ENCODE measurements around the gene UTP15. TPM values are rescaled to one million over a fixed set of nuclear protein-coding genes. Genes with fewer than 3 reads are reported as not detected.

The UTP15 gene
- total RNA-seq, 1 donor from 2014 or later = 13.7 TPM

DNA sequence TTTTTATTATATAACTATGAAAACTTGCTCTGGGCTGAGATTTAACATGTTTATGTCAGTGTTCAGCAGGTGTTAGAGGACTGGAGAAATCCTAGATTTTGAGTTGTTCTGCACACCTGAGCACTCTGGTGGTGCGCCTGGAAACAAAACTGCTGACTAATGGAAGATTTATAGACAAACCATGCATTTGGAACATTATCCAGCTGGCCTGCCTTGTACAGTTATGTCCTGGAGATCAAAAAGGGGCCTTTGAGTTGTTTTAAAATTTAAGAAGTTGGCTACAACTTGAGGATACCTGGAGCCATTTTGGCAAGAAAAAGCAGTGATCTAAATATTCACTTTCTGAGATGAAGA is 54.8 kb downstream of the UTP15 start:
- TF ChIP-seq, protein P1, sequence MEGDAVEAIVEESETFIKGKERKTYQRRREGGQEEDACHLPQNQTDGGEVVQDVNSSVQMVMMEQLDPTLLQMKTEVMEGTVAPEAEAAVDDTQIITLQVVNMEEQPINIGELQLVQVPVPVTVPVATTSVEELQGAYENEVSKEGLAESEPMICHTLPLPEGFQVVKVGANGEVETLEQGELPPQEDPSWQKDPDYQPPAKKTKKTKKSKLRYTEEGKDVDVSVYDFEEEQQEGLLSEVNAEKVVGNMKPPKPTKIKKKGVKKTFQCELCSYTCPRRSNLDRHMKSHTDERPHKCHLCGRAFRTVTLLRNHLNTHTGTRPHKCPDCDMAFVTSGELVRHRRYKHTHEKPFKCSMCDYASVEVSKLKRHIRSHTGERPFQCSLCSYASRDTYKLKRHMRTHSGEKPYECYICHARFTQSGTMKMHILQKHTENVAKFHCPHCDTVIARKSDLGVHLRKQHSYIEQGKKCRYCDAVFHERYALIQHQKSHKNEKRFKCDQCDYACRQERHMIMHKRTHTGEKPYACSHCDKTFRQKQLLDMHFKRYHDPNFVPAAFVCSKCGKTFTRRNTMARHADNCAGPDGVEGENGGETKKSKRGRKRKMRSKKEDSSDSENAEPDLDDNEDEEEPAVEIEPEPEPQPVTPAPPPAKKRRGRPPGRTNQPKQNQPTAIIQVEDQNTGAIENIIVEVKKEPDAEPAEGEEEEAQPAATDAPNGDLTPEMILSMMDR (conservative IDR thresholded peaks at IDR 0.05; ENCODE audit: low read depth, low read length) = no peak
- DNase-seq (ENCODE audit: low read depth) = no peak
- no peak overlapping the region for H3K4me3 ChIP-seq (ENCODE audit: low read depth, low read length)

DNA sequence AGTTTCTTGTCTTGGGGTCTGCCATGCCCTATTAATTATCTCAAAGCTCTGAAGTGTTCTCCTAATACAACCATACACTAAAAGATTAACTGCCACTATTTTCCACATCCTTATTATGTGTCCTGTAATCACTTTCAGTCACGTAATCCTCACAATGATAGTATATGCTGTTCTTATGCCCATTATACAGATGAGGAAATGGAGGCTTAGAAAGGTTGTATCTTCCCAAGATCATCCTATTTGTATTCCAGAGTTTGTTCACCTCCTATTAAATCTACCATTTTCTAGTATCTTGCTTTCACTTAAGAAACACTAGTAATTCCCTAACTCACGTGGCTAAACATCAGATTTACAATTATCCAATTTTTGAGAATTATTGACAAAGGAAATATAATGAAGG is 57.5 kb downstream of the UTP15 start:
- DNase-seq (ENCODE audit: low read depth) = no peak
- TF ChIP-seq, protein P1 (conservative IDR thresholded peaks at IDR 0.05; ENCODE audit: low read depth, low read length) = no peak
- no peak overlapping the region for H3K4me3 ChIP-seq (ENCODE audit: low read depth, low read length)

DNA sequence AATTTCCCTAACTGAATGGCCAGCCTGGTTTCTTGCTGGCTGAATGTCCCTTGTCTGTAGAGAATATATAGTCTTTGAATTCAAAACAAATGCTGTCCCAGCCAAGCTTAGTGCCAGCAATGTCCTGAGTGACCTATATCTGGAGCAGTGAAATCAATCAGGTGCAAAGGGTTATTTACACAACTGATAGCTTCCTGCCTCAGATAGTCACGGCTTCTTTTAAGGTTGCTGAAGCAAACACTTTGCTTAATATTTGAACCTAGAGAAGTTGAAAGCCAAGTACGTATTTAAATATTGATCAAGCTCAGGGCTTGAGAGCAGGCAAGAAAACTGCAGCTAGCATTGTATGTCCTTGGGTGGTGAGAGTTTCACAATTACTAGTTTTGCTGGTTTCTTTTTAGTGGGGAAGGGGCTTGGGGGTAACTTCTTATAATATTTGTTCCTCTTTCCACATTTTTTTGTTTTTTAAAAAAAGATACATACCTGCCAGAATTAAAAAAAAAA is 58.4 kb downstream of the UTP15 start:
- TF ChIP-seq, protein P1 (conservative IDR thresholded peaks at IDR 0.05; ENCODE audit: low read depth, low read length) = no peak
- no peak for DNase-seq (ENCODE audit: low read depth)

DNA sequence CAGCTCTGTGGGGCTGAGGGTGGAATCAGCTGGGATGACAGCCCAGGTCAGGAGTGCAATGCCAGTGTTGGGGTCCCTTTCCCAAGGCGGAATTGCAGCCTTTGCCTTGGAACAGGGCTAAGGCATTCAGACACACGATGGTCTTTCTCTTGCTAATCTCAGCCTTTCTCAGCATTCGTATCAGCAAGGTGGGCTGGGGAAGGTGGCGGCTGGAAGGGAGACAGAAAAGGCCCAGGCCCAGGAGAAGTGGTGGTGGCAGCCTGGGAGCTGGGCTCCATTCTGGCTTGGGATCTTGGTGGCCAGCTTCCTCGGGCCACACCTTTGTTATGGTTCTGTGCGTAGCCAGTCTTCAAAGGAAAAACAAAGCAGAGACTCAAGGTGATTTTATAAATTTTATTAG is 59.3 kb downstream of the UTP15 start:
- no peak for DNase-seq (ENCODE audit: low read depth)
- TF ChIP-seq, protein P1 (conservative IDR thresholded peaks at IDR 0.05; ENCODE audit: low read depth, low read length) = no peak
- H3K4me3 ChIP-seq (ENCODE audit: low read depth, low read length) = no peak overlapping the region

More for the DNA sequence above, 58.4 kb downstream of the UTP15 start:
- no peak overlapping the region for H3K4me3 ChIP-seq (ENCODE audit: low read depth, low read length)

DNA sequence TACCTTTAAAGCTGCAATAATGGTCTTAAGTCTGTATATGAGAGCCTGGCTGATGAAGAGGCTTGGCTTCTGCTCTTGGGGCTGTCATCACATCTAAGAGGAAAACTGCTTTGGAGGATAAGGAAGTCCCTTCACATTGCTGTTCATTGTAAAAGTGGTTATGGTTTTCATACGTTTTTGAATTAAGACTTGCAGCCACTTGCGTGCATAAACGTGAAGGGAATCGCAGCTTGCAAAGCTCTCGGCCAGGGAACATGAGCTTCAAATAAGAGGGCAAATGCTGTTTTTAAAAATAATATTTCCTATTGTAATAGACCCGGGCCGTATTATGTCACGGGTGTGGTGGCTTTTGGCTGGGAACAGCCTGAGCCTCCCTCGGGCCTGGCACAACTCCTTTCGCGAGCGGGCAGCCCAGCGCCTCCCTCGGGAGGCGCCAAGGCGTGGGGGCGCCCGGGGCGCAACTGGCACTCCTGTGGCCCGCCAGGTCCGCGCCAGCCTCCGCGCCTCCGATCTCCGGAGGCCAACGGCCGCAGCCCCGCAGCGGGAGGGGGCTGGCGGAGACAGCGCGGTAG is 59.9 kb downstream of the UTP15 start:
- TF ChIP-seq, protein P1 (conservative IDR thresholded peaks at IDR 0.05; ENCODE audit: low read depth, low read length) = no peak
- DNase-seq (ENCODE audit: low read depth) = no peak
- H3K4me3 ChIP-seq (ENCODE audit: low read depth, low read length) = peak overlapping the region; percentile 96

DNA sequence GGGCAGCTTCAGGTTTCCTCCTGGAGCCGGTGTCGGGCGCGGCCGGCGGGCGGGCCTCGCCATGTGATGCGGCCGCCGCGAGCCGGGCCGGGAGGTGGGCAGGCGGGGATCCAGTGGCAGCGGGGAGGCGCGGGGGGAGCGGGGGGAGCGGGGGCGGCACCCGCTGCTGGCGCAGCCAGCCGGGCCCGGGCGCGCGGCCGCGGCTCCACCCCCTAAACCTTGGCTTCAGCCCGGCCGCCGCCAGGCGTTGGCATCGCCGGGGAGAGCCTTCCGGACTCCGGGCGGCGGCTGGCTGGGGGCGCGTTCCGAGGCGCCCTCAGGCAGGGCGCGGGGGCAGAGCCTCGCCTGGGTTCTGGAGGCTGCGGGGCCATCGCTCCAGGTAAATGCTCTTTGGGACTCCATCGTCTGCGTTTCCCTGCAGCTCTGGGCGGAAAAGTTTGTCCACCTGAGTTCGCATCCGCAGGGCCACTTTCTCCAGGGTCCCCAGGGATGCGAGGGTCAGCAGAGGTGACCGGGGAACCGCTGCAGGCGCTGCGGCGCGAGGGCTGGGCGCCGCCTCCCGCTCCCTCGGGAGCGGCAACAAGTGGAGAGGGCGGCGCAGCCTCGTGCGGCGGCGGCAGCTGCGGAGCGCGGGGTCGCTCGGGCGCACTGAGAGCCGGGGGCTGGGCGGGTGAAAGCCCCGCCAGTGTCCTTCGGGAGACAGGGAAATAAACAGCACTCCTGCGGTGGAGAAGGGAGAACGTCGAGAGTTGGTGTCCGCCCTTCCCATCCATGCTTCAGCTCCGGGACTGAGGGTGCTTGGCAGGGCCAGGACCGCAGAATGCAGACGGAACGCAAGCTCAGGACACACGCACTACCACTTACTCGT is 60.6 kb downstream of the UTP15 start, which contains the start of gene ARHGEF28:
ARHGEF28 (plus strand) TSS at position 253 of the 868 bp plus-strand sequence. CDS start 58,656 bp downstream, outside the sequence.
- TF ChIP-seq, protein P1 (conservative IDR thresholded peaks at IDR 0.05; ENCODE audit: low read depth, low read length) = no peak
- no peak for DNase-seq (ENCODE audit: low read depth)
- H3K4me3 ChIP-seq (ENCODE audit: low read depth, low read length) = peak within 1 kb of the TSS; percentile 96
